Nephron (organoid): ENCODE measurements around the gene ALAS2.
"Not testable (repeated sequence)": the region's sequence is repeated elsewhere in the genome, so short reads cannot be mapped to it uniquely, and the experiment has no call there.

Source experiments
- H3K27ac Mint-ChIP-seq, 3 experiments: 2 replicates each; pipeline ENCODE4 v1.8.0; 2020; ENCODE audit warnings: mixed read lengths in 3 of 3, mild to moderate bottlenecking in 2 of 3, moderate library complexity in 1 of 3
- H3K27me3 Mint-ChIP-seq: 2 replicates; pipeline ENCODE4 v1.8.0; 2021; ENCODE audit warnings: low read depth, mild to moderate bottlenecking, moderate library complexity, mixed read lengths
- H3K36me3 Mint-ChIP-seq: 2 replicates; pipeline ENCODE4 v1.8.0; 2020; ENCODE audit warnings: low read depth, mixed read lengths
- H3K4me1 Mint-ChIP-seq: 2 replicates; pipeline ENCODE4 v1.8.0; 2020; ENCODE audit warnings: mixed read lengths
- H3K4me3 Mint-ChIP-seq, 3 experiments: 2 replicates each; pipeline ENCODE4 v1.8.0; 2020; ENCODE audit warnings: mild to moderate bottlenecking in 3 of 3, mixed read lengths in 3 of 3, moderate library complexity in 2 of 3
- H3K9me3 Mint-ChIP-seq: 2 replicates; pipeline ENCODE4 v1.8.0; 2020; ENCODE audit warnings: mixed read lengths
- TF ChIP-seq, protein P1 (sequence below), 3 experiments: fragments of 200-600 bp; sonication (generic); IDR thresholded peaks; one replicate each; pipeline ENCODE4 v1.5.0; 2021; ENCODE audit warnings: antibody characterized with exemption in 3 of 3; ENCODE audit not compliant: unreplicated experiment in 3 of 3

The ALAS2 gene

DNA sequence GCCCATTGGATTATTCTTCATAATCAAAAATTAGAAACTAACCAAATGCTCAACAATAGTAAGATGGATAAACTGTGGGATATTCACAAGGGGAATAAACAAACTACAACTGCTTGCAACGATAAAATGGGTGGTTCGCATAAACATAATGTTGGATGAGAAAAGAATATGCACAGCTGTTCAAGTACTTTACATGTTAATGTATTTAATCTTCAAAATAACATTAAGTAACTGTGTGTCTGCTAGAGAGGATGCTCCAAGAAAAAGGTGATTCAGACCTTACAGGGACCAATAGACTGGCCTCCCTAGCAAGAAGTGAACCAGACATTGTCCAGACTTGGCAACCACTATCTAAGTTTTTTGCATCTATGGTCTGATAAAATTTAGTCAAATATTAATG is 39.1 kb downstream of the ALAS2 start:
- H3K27me3 Mint-ChIP-seq, result peaks cover 4% of the 10 kb centered on the region

DNA sequence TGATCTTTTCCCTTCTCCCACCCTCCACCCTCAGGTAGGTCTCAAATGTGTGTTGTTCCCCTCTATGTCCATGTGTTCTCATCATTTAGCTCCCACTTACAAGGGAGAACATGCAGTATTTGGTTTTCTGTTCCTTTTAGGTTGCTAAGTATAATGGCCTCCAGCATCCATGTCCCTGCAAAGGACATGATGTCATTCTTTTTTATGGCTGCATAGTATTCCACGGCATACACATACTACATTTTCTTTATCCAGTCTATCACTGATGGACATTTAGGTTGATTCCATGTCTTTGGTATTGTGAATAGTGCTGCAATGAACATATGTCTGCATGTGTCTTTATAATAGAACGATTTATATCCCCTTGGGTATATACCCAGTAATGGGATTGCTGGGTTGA is 47.5 kb downstream of the ALAS2 start:
- not testable (repeated sequence) for H3K4me1 Mint-ChIP-seq, H3K4me3 Mint-ChIP-seq, H3K27ac Mint-ChIP-seq, H3K27me3 Mint-ChIP-seq, H3K36me3 Mint-ChIP-seq
- peaks cover 13% of the 10 kb centered on the region for H3K9me3 Mint-ChIP-seq

More for the DNA sequence above, 39.1 kb downstream of the ALAS2 start:
- TF ChIP-seq, protein P1, sequence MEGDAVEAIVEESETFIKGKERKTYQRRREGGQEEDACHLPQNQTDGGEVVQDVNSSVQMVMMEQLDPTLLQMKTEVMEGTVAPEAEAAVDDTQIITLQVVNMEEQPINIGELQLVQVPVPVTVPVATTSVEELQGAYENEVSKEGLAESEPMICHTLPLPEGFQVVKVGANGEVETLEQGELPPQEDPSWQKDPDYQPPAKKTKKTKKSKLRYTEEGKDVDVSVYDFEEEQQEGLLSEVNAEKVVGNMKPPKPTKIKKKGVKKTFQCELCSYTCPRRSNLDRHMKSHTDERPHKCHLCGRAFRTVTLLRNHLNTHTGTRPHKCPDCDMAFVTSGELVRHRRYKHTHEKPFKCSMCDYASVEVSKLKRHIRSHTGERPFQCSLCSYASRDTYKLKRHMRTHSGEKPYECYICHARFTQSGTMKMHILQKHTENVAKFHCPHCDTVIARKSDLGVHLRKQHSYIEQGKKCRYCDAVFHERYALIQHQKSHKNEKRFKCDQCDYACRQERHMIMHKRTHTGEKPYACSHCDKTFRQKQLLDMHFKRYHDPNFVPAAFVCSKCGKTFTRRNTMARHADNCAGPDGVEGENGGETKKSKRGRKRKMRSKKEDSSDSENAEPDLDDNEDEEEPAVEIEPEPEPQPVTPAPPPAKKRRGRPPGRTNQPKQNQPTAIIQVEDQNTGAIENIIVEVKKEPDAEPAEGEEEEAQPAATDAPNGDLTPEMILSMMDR (IDR thresholded peaks at IDR 0.05; ENCODE audit: unreplicated experiment in 3 of 3), result no peak
- Mint-ChIP-seq H3K36me3 (no peaks in the 10 kb centered on the region), H3K27ac (no peak overlapping the region), H3K4me3 (no peak overlapping the region), H3K4me1 (peaks cover 15% of the 10 kb centered on the region), H3K9me3 (peaks cover 6% of the 10 kb centered on the region)

DNA sequence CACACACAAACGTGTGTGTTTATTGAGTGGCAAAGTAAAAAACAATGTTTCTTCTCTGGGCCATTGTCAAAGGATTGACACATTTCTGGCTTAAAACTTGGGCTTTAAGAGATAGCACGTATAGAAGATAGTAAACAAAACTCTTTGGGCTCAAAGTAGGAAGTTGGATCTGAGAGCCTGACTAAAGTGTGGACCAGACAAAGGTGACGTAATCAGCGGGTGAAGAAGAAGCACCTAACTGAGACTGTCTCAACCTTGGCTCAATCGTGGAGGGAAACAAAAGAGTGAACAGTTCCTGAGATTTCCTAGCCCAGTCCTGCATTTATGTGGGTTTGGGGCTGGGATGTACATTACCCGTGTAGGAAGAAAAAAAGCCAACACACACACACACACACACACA is 50.4 kb downstream of the ALAS2 start:
- H3K27ac Mint-ChIP-seq, result no peak overlapping the region

DNA sequence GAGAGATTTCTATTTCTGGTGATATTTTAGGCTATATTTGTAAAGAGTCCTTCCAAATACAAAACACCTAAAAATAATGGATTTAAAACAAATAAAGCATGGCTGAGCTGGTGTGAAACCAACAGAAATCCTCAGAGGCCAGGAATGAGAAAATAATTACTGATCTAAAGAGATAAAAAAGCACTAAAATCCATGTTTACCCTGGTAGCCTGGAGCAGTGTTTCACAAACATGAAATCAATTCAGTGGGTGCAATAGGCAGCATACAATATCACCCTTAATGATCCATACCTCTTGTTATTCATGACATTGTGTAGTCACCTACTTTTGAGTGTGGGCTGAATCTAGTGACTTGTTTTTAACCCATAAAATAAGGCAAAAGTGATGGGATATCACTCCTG is 51.3 kb downstream of the ALAS2 start:
- Mint-ChIP-seq H3K4me1 (no peaks in the 10 kb centered on the region), H3K4me3 (no peak overlapping the region), H3K36me3 (no peaks in the 10 kb centered on the region), H3K27ac (no peak overlapping the region), H3K27me3 (no peaks in the 10 kb centered on the region), H3K9me3 (peaks cover 16% of the 10 kb centered on the region)
- TF ChIP-seq, protein P1 (IDR thresholded peaks at IDR 0.05; ENCODE audit: unreplicated experiment in 3 of 3), result no peak

More for the DNA sequence above, 50.4 kb downstream of the ALAS2 start:
- Mint-ChIP-seq H3K4me3 (no peak overlapping the region), H3K4me1 (no peaks in the 10 kb centered on the region), H3K9me3 (peaks cover 12% of the 10 kb centered on the region), H3K36me3 (no peaks in the 10 kb centered on the region), H3K27me3 (no peaks in the 10 kb centered on the region)
- TF ChIP-seq, protein P1 (IDR thresholded peaks at IDR 0.05; ENCODE audit: unreplicated experiment in 3 of 3), result no peak

DNA sequence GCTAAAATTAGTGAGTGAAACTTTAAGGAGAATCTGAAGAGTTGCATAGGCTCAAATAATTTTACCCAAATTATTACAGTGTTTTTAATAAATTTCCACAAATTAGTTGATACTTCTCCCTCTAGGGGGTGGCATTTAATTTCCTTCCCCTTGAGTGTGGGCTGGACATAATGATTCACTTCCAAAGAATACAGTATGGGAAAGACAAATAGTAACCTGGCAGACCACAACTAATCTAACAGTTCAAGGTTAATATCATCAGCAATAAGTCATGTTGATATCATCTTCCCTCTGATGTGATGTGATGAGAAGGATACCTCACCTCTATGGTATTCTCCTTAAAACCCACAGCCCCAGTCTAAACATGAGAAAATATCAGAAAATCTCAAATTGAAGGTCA is 52.3 kb downstream of the ALAS2 start:
- no peaks in the 10 kb centered on the region for H3K36me3 Mint-ChIP-seq
- no peaks in the 10 kb centered on the region for H3K4me1 Mint-ChIP-seq
- H3K27ac Mint-ChIP-seq, result no peak overlapping the region
- H3K27me3 Mint-ChIP-seq, result no peaks in the 10 kb centered on the region
- H3K9me3 Mint-ChIP-seq, result peaks cover 19% of the 10 kb centered on the region
- TF ChIP-seq, protein P1 (IDR thresholded peaks at IDR 0.05; ENCODE audit: unreplicated experiment in 3 of 3), result no peak
- no peak overlapping the region for H3K4me3 Mint-ChIP-seq

DNA sequence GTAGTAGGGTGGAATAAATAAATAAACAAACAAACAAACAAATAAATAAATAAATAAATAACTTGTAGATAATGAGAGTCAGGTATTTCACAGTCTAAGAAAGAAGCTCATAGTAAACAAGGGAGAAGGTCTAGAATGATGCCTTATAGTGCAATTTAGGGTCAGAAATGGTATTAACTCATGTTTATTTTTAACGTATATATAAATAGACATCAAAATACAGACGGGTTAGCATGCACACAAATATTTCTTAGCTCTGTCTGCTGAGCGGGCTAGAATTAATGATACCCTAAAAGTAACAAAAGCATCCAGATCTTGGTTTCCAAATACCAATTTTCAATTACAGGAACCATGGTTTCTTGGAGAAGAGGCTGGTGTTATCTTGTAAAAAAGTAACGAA is 53.4 kb downstream of the ALAS2 start:
- Mint-ChIP-seq H3K27ac (no peak overlapping the region), H3K27me3 (no peaks in the 10 kb centered on the region), H3K9me3 (peaks cover 20% of the 10 kb centered on the region), H3K36me3 (no peaks in the 10 kb centered on the region), H3K4me1 (no peaks in the 10 kb centered on the region), H3K4me3 (no peak overlapping the region)
- TF ChIP-seq, protein P1 (IDR thresholded peaks at IDR 0.05; ENCODE audit: unreplicated experiment in 3 of 3), result no peak
